Measurements from ENCODE around the gene ARRDC2. TPM values are rescaled to one million over a fixed set of nuclear protein-coding genes. Genes with fewer than 3 reads are reported as not detected.

The ARRDC2 gene
- total RNA-seq, 1 donor from 2014 or later = 0.56 TPM

DNA sequence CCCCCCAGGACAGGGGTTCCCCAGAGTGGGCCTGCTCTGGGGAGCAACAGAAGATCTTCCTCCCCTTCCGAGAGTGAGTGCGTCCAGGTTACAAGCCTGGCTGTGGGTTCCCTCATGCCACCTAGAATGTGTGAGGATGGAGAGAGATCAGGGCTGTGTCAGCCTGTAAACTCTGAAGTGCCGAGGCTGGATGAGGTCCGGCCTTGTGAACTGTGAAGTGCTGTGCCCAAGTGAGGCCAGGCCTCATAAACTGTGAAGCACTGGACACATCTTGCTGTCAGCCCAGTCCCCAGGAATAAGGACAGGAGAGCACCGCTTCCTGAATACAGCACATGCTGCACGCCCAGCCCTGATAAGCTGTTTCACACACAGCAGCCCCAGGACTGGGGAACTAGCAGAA is 33.4 kb upstream of the ARRDC2 start:
- no peak overlapping the region for H3K4me3 Mint-ChIP-seq
- H3K27me3 Mint-ChIP-seq (ENCODE audit: low read depth) = no peaks in the 10 kb centered on the region
- H3K9me3 Mint-ChIP-seq = no peaks in the 10 kb centered on the region
- TF ChIP-seq, protein P1, sequence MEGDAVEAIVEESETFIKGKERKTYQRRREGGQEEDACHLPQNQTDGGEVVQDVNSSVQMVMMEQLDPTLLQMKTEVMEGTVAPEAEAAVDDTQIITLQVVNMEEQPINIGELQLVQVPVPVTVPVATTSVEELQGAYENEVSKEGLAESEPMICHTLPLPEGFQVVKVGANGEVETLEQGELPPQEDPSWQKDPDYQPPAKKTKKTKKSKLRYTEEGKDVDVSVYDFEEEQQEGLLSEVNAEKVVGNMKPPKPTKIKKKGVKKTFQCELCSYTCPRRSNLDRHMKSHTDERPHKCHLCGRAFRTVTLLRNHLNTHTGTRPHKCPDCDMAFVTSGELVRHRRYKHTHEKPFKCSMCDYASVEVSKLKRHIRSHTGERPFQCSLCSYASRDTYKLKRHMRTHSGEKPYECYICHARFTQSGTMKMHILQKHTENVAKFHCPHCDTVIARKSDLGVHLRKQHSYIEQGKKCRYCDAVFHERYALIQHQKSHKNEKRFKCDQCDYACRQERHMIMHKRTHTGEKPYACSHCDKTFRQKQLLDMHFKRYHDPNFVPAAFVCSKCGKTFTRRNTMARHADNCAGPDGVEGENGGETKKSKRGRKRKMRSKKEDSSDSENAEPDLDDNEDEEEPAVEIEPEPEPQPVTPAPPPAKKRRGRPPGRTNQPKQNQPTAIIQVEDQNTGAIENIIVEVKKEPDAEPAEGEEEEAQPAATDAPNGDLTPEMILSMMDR (conservative IDR thresholded peaks at IDR 0.05) = no peak
- H3K27ac Mint-ChIP-seq (ENCODE audit: unreplicated experiment) = no peak overlapping the region
- no peaks in the 10 kb centered on the region for H3K36me3 Mint-ChIP-seq (ENCODE audit: low read depth)
- DNase-seq (ENCODE audit: low read depth, low spot score) = no peak
- no peaks in the 10 kb centered on the region for H3K4me1 Mint-ChIP-seq

DNA sequence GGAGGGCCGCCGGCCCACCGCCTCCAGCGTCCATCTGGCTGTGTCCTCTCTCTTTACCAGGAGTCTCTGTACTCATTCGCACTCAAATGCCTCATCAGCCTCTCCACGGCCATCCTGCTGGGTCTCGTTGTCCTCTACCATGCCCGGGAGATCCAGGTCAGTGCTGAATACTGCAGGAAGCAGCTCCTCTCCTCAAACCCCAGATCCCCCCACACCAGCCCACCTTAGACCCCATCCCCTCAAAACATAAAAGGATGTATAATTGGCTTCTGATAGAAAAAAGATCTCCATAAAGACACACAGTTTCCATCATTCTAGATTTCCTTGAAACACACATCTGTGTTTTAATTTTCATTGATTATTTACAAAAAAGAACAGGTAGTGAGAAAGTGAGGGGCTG is 32.9 kb upstream of the ARRDC2 start:
- TF ChIP-seq, protein P1 (conservative IDR thresholded peaks at IDR 0.05) = no peak
- Mint-ChIP-seq H3K4me3 (no peak overlapping the region), H3K4me1 (no peaks in the 10 kb centered on the region), H3K27me3 (ENCODE audit: low read depth) (no peaks in the 10 kb centered on the region), H3K36me3 (ENCODE audit: low read depth) (no peaks in the 10 kb centered on the region), H3K9me3 (no peaks in the 10 kb centered on the region), H3K27ac (ENCODE audit: unreplicated experiment) (no peak overlapping the region)
- no peak for DNase-seq (ENCODE audit: low read depth, low spot score)

DNA sequence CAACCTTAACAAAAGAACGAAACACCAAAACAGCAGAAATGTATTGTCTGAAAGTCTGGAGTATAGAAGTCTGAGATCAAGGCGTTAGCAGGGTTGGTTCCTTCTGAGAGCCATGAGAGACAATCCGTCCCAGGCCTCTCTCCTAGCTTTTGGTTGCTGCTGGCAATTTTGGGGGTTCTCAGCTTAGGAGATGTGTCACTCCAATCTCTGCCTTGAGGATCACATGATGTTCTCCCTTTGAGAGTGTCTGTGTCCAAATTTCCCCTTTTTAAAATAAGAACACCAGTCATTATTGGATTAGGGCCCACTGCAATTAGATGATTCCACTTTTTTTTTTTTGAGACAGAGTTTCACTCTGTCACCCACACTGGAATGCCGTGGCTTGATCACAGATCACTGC is 30.9 kb upstream of the ARRDC2 start:
- TF ChIP-seq, protein P1 (conservative IDR thresholded peaks at IDR 0.05) = no peak
- H3K9me3 Mint-ChIP-seq = no peaks in the 10 kb centered on the region

DNA sequence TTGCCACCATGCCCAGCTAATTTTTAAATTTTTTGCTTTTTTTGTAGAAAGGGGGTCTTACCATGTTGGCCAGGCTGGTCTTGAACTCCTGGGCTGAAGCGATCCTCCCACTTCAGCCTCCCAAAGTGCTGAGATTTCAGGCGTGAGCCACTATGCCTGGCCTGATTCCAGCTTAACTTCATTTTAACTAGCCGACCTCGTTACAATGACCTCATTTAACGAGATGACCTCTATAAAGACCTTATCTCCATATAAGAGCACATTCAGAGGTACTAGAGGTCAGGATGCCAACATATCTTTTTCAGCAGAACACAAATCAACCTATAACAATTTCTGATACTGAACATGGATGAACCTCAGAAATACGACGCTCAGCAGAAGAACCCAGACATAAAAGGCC is 30.5 kb upstream of the ARRDC2 start:
- Mint-ChIP-seq H3K27ac (ENCODE audit: unreplicated experiment) (no peak overlapping the region), H3K36me3 (ENCODE audit: low read depth) (no peaks in the 10 kb centered on the region), H3K4me3 (no peak overlapping the region), H3K9me3 (no peaks in the 10 kb centered on the region), H3K4me1 (no peaks in the 10 kb centered on the region), H3K27me3 (ENCODE audit: low read depth) (no peaks in the 10 kb centered on the region)
- TF ChIP-seq, protein P1 (conservative IDR thresholded peaks at IDR 0.05) = no peak
- DNase-seq (ENCODE audit: low read depth, low spot score) = no peak

More for the DNA sequence above, 30.9 kb upstream of the ARRDC2 start:
- H3K27ac Mint-ChIP-seq (ENCODE audit: unreplicated experiment) = no peak overlapping the region
- no peaks in the 10 kb centered on the region for H3K4me1 Mint-ChIP-seq
- no peak overlapping the region for H3K4me3 Mint-ChIP-seq
- no peak for DNase-seq (ENCODE audit: low read depth, low spot score)
- no peaks in the 10 kb centered on the region for H3K27me3 Mint-ChIP-seq (ENCODE audit: low read depth)
- no peaks in the 10 kb centered on the region for H3K36me3 Mint-ChIP-seq (ENCODE audit: low read depth)

DNA sequence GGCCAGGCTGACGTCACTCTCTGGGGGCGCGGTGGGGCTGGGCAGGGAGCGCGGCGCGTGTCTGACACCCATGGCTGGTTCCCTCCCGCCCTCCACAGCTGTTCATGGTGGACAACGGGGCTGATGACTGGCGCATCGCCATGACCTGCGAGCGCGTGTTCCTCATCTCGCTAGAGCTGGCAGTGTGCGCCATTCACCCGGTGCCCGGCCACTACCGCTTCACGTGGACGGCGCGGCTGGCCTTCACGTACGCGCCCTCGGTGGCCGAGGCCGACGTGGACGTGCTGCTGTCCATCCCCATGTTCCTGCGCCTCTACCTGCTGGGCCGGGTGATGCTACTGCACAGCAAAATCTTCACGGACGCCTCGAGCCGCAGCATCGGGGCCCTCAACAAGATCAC is 26.4 kb upstream of the ARRDC2 start:
- no peaks in the 10 kb centered on the region for H3K27me3 Mint-ChIP-seq (ENCODE audit: low read depth)
- H3K4me3 Mint-ChIP-seq = no peak overlapping the region
- DNase-seq (ENCODE audit: low read depth, low spot score) = no peak
- no peaks in the 10 kb centered on the region for H3K36me3 Mint-ChIP-seq (ENCODE audit: low read depth)
- H3K4me1 Mint-ChIP-seq = no peaks in the 10 kb centered on the region
- no peaks in the 10 kb centered on the region for H3K9me3 Mint-ChIP-seq
- no peak overlapping the region for H3K27ac Mint-ChIP-seq (ENCODE audit: unreplicated experiment)
- TF ChIP-seq, protein P1 (conservative IDR thresholded peaks at IDR 0.05) = no peak

DNA sequence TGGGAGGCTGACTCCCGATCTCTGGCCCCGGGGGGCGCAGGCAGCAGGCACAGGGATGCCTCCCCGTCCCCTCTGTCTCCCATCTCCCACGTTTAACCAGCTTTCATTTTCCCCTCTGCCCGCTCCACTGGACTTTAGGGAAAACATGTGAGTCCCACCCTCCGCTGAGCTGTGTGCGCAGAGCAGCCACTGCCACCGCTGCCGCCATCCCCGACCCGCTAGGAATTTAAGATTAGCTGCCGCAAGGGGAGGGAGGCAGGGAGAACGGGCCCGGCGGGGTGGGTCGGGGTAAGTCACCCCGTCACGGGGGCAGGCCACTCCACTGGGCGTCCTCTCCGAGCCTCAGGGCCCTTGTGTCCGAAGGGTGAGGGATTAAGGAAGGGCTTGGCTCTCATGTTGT is 25.5 kb upstream of the ARRDC2 start:
- H3K36me3 Mint-ChIP-seq (ENCODE audit: low read depth) = no peaks in the 10 kb centered on the region
- no peak overlapping the region for H3K4me3 Mint-ChIP-seq
- TF ChIP-seq, protein P1 (conservative IDR thresholded peaks at IDR 0.05) = no peak
- no peak overlapping the region for H3K27ac Mint-ChIP-seq (ENCODE audit: unreplicated experiment)
- no peaks in the 10 kb centered on the region for H3K9me3 Mint-ChIP-seq
- no peaks in the 10 kb centered on the region for H3K27me3 Mint-ChIP-seq (ENCODE audit: low read depth)
- H3K4me1 Mint-ChIP-seq = no peaks in the 10 kb centered on the region
- no peak for DNase-seq (ENCODE audit: low read depth, low spot score)
